Epithelial cell of esophagus (primary cell): ENCODE measurements around the gene ATXN7L1.

Source experiments
- DNase-seq: peaks from one replicate; pipeline ENCODE4 v3.0.0; 2010; ENCODE audit warnings: low read depth
- H3K4me3 ChIP-seq: 2 replicates; pipeline ENCODE4 v1.5.1; 2011; ENCODE audit warnings: mild to moderate bottlenecking, low read length, control low read depth
- CTCF ChIP-seq: IDR thresholded peaks from 2 replicates; pipeline ENCODE4 v1.5.1; 2011; ENCODE audit warnings: low read depth, mild to moderate bottlenecking, low read length, control low read depth, inconsistent platforms; ENCODE audit not compliant: insufficient read depth; ENCODE audit errors: missing control alignments

ATXN7L1 gene

GRCh38 chr7:105799006-105799405, 77.4 kb downstream of the ATXN7L1 start:
- TF ChIP-seq CTCF, result no peak
- DNase-seq, result no peak
- no peak overlapping the region for H3K4me3 ChIP-seq

GRCh38 chr7:105797652-105798051, 78.7 kb downstream of the ATXN7L1 start:
- DNase-seq, result no peak
- no peak for TF ChIP-seq CTCF
- H3K4me3 ChIP-seq, result no peak overlapping the region

- H3K4me3 ChIP-seq, result no peak overlapping the region
- DNase-seq, result no peak
- TF ChIP-seq CTCF, result no peak
Measured at GRCh38 chr7:105796365-105796764, 80.0 kb downstream of the ATXN7L1 start.

- no peak overlapping the region for H3K4me3 ChIP-seq
- TF ChIP-seq CTCF, result no peak
- DNase-seq, result peak; percentile 73
Measured at GRCh38 chr7:105794741-105795729, 81.4 kb downstream of the ATXN7L1 start.

- TF ChIP-seq CTCF, result no peak
- no peak overlapping the region for H3K4me3 ChIP-seq
- DNase-seq, result no peak
Measured at GRCh38 chr7:105792488-105793370, 83.7 kb downstream of the ATXN7L1 start.

- H3K4me3 ChIP-seq, result no peak overlapping the region
- peak; percentile 84 for DNase-seq
- TF ChIP-seq CTCF, result peak; percentile 14
Measured at GRCh38 chr7:105791926-105792325, 84.5 kb downstream of the ATXN7L1 start.
